HG03558 (cell line): ENCODE measurements around the gene CCDC54.
"Not testable (repeated sequence)": the region's sequence is repeated elsewhere in the genome, so short reads cannot be mapped to it uniquely, and the experiment has no call there.

Experiments used
- ATAC-seq: cut with Tn5 transposase; IDR thresholded peaks from one replicate; pipeline ENCODE4 v1.9.1; 2021; ENCODE audit warnings: moderate number of reproducible peaks; ENCODE audit not compliant: unreplicated experiment; ENCODE audit errors: extremely low read depth

Gene CCDC54

GRCh38 chr3:107377151-107377550, at the start of gene CCDC54:
TSS of gene CCDC54 (plus strand) at chr3:107377439. CDS start at chr3:107377588, 149 bp downstream.
- ATAC-seq, result no peak

DNA sequence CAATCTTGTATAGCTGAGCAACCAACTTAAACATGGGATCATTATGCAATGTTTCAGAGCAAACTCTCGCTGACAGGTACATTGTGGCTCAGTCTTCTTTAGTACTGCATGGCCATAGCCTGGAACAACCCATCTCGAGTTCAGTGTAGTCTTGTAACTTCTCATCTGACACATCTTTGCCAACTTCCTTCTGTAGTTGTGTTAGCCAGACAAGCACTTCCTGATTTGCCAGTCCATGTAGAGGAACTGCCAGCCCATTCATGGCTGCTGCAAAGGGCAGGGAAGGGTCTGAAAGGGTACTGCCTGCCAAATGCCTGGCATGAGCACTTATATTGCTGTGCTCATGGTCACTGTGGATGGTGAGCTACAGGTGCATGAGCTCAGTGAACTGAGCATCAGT, 49.2 kb upstream of the CCDC54 start:
- no peak for ATAC-seq

- no peak for ATAC-seq
Measured at GRCh38 chr3:107329088-107329487, 48.2 kb upstream of the CCDC54 start.

- ATAC-seq, result not testable (repeated sequence)
Measured at GRCh38 chr3:107339690-107340089, 37.5 kb upstream of the CCDC54 start.

DNA sequence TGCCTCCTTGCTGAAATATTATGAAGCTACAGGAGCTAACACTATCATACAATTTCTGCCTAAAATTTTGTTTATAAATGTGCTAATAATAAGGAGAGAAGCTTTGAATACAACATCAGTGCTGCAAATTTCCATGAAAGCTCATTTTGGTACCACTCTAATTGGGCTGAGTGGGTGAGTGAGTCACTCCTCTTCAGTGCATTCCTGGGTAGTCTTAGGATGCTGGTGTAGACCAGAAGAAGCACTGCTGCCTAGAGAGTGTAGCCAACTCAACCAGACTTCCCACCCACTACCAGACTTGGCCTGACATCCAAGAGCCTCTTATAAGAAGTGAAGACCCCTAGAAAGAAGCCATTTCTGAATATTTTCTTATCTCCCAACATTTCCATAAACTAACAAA, 32.5 kb upstream of the CCDC54 start:
- ATAC-seq, result no peak

GRCh38 chr3:107345822-107346405, 31.3 kb upstream of the CCDC54 start:
- no peak for ATAC-seq

GRCh38 chr3:107346564-107346963, 30.7 kb upstream of the CCDC54 start:
- no peak for ATAC-seq

- no peak for ATAC-seq
Measured at GRCh38 chr3:107347751-107348150, 29.5 kb upstream of the CCDC54 start.

DNA sequence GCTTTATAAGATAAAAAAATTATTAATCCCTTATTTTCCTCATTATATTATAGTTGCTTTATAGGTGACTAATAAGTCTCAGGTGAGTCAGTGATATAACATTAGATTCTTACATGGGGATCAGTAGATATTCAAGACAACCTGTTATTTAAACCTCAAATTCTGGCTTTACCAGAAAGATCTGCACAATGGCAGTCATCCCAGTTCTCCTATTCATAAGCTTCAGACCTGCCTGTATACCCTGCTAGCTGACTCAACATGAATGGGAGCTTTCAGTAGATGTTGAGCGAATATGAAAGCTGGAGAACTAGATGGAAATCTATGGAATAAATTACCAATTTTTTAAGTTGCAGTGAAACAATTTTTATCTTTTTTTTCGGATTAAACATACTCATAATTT, 20.5 kb upstream of the CCDC54 start:
- no peak for ATAC-seq

DNA sequence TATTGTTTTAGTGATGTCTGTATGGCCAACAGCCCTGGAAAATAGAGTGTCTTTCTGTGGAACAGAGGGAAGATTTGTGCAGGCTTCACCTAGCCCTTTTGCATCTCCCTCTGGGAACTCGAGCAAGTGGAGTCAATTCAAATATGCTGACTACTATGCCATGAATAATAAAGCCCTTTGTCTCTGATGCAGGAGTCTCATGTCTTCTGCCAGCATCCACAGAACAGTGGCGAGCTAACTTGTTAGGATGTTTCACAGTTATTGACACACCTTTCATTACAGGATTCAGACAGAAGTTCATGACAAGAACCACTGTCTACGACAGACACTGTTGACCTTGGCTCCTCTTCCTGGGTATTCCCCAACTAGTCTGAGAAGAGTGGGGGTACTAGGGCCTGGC, 15.6 kb upstream of the CCDC54 start:
- ATAC-seq, result no peak

DNA sequence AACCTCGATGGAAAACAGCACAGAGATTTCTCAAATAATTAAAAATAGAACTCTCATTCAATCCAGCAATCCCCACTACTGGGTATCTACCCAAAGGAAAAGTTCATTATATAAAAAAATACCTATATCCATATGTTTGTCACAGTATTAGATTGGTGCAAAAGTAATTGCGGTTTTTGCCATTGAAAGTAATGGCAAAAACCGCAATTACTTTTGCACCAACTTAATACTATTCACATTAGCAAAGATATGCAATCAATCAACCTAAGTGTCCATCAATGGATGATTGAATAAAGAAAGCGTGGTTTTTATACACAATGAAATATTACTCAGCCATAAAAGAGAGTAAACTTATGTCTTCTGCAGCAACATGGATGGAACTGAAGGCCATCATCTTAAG, 12.2 kb upstream of the CCDC54 start:
- no peak for ATAC-seq

DNA sequence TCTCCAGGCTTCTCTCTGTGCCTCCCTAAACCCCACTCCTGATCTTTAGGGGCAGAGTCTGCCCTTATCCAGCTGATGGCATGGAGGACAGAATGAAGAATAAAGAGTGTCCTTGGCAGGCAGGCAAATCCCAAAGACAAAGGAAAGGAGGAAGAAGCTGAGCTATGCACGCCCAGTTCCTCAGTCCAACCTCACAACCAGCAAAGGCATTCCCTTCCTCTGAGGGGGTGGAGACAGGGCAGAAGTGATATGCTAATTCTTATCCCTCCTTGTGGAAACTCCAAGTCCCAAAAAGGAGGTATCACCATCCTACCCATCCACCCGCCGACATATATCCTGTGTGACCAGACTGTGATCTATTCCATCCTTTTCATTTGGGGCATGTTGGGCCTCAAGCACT, 10.5 kb upstream of the CCDC54 start:
- ATAC-seq, result no peak

- ATAC-seq, result no peak
Measured at GRCh38 chr3:107367353-107367752, 9.9 kb upstream of the CCDC54 start.

DNA sequence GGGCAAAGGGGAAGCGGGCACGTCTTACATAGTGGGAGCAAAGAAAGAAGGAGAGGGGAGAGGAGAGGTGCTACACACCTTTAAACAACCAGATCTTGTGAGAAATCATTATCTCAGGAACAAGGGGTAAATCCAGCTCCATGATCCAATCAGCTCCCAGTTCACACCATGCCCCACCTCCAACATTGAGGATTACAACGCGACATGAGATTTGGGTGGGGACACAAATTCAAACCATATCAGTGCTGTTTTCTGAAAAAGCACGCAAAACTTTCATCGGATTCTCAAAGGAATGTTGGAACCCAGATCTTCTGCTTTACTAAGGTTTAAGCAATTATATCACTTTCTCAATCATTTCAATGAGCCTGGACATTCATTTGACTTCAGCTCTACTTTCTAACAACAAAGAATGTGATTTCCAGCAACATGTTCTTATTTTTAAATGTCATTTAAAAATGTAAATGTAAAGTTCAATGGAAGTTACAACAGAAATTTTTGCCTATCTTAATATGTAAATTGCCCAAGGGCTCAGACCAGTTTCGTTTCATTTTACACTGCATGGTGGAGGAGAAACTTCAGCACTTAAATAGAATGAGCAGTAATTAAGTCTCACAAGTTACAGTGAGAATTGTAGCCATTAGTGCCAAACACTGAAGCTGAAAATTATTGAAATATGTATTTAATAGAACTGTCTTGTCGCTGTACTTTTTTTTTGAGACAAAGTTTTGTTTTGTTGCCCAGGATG, 8.4 kb upstream of the CCDC54 start:
- ATAC-seq, result no peak

DNA sequence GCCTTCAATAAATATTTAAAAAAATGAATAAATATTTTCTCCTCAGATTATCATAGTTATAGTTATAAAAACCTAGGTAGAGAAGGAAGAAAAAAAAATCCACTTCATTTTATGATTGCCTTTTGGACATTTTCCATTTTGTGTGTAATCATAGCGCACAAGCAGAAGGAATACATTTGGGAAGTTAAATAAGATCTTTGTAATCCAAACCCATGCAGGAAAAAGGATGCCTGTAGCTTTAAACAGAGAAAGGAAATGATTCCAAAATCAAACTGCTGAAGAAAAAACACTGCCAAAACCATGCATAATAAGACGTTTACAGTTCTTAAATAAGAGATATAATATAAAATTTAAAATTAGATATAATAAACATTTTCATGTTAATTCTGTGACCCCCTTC, 7.4 kb upstream of the CCDC54 start:
- no peak for ATAC-seq

GRCh38 chr3:107370907-107371306, 6.3 kb upstream of the CCDC54 start:
- no peak for ATAC-seq

GRCh38 chr3:107372506-107372905, 4.7 kb upstream of the CCDC54 start:
- no peak for ATAC-seq

DNA sequence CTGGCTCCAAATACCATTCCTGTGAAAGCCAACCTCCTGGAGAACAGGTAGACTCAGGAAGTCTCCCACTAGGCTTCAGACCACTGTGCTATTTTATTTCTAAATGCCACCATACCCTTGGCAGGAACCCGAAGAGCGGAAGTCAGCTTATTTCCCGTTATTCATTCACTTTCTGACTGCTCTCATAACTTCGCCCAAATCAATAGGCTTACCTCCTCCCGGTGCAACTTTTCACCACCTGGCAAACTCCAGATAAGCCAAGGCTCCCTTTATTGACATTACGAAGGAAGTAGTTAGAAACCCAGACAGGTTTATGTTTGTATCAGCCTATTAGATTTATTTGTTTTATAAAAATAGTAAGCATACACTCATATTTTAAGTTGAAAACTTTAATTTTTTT, 3.3 kb upstream of the CCDC54 start:
- no peak for ATAC-seq

- ATAC-seq, result no peak
Measured at GRCh38 chr3:107375682-107376081, 1.6 kb upstream of the CCDC54 start.

DNA sequence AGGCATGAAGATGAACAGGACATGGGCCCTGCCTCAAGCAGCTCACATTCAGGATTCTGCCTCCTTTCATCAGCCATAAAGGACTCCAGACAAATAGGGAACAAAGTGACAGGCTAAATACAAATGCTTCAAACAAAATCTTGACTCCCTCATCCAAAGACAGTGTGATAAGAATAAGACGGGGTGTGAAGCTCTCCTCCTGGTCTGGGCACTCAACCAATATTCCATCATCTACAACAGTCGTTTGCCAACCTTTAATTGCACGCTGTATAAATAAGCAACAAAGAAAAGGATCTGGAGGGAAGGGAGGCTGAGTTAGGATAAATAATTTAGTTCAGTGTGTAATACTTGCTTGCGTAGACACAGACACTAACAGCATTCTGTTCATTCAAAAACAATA, 5.4 kb downstream of the CCDC54 start:
- no peak for ATAC-seq

DNA sequence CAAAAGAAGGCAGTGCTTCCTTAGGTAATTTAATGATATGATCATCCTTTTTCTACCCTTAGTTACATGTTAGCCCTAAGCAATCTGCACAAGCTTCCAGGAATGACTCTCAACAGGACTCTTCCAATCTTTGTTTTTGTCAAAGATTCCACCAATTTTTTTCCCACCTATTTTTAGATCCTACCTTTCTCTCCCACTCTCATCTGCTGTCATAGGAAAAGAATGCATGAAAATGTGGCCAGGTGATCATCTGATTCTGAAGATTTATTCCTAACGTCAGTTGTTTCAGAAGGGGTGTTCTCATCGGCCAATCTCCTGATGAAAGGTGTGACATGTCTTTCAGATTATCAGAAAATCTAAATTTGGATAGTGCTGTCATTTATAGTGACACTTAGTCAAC, 7.2 kb downstream of the CCDC54 start:
- no peak for ATAC-seq

DNA sequence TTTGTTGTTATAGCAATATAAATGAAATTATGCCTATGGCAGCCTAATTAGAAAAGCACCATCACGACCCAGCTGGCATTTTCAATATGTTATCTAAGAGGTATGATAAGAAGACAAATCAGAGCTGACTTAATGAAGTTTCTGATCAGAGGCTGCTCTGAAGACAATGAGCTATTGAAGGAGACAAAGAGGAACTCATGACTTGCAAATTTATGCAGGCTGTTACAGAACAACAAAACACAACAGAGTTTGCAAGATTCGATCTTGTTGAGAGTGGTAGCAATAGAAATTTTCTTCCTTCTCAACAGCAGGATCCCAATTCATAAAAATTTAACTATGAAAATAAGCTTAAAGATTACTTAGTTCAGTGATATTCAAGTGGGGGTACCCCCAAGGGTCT, 7.7 kb downstream of the CCDC54 start:
- ATAC-seq, result no peak
